DMS53 treated with DMSO at 0.1 percent for 48 hours (cell line): ENCODE data around the gene EME2.
A peak's percentile ranks its signal among the peaks of the same experiment; 100 is the strongest.

Source experiments
- DNase-seq: peaks from one replicate; lab custom pipeline; 2025; ENCODE audit not compliant: unreplicated experiment; lab: John Stamatoyannopoulos, UW

The EME2 gene

GRCh38 chr16:1777375-1778199, 5.0 kb downstream of the EME2 start:
- no peak for DNase-seq

GRCh38 chr16:1778200-1779179, 5.9 kb downstream of the EME2 start:
- DNase-seq = no peak

- no peak for DNase-seq
These were observed 6.7 kb downstream of the EME2 start for GRCh38 chr16:1779234-1779701.

GRCh38 chr16:1779741-1780676, 7.4 kb downstream of the EME2 start:
- no peak for DNase-seq

GRCh38 chr16:1780677-1781072, 8.1 kb downstream of the EME2 start:
- no peak for DNase-seq

- no peak for DNase-seq
These were observed 8.6 kb downstream of the EME2 start for GRCh38 chr16:1781254-1781653.

- no peak for DNase-seq
These were observed 9.3 kb downstream of the EME2 start for GRCh38 chr16:1781758-1782407.

GRCh38 chr16:1782408-1783264, 10.0 kb downstream of the EME2 start, which contains the start of the genes NUBP2 and SPSB3:
Gene NUBP2 (plus strand): TSS chr16:1782960. CDS start chr16:1783021, 61 bp downstream.
Gene SPSB3 (minus strand): TSS chr16:1782571. CDS start chr16:1781483, 1,088 bp downstream.
- peak; percentile 97 for DNase-seq

- DNase-seq = no peak
These were observed 12.6 kb downstream of the EME2 start for GRCh38 chr16:1784977-1785845.

- DNase-seq = no peak
These were observed 13.2 kb downstream of the EME2 start for GRCh38 chr16:1785846-1786170.

GRCh38 chr16:1786242-1787055, 13.8 kb downstream of the EME2 start:
- no peak for DNase-seq

GRCh38 chr16:1787056-1787321, 14.4 kb downstream of the EME2 start:
- no peak for DNase-seq

GRCh38 chr16:1787322-1788094, 14.9 kb downstream of the EME2 start:
- DNase-seq = no peak

GRCh38 chr16:1788095-1788707, 15.6 kb downstream of the EME2 start:
- DNase-seq = no peak

GRCh38 chr16:1788708-1789100, 16.1 kb downstream of the EME2 start:
- no peak for DNase-seq

- DNase-seq = no peak
These were observed 17.0 kb downstream of the EME2 start for GRCh38 chr16:1789643-1790045.

GRCh38 chr16:1790261-1790610, 17.6 kb downstream of the EME2 start:
- DNase-seq = no peak
